Neural progenitor cell (in vitro differentiated cells): Measurements from ENCODE around the gene ANKRD11. TPM values are rescaled to one million over a fixed set of nuclear protein-coding genes. Genes with fewer than 3 reads are reported as not detected.

Experiments used
- DNase-seq: peaks from one replicate; pipeline ENCODE4 v3.0.0-alpha.2; 2016; ENCODE audit warnings: low spot score
- H2AFZ ChIP-seq: fragments of 200-600 bp; sonication (generic); replicated peaks from 2 replicates; pipeline ENCODE4 v1.6.1; 2016; ENCODE audit warnings: antibody characterized with exemption
- H3F3A ChIP-seq: fragments of 200-600 bp; sonication (generic); 2 replicates; pipeline ENCODE4 v1.6.1; 2016; ENCODE audit warnings: antibody characterized with exemption, low read depth
- H3K27ac ChIP-seq: fragments of 200-600 bp; sonication (generic); 2 replicates; pipeline ENCODE4 v1.5.1; 2016; ENCODE audit warnings: mild to moderate bottlenecking
- H3K27me3 ChIP-seq: fragments of 200-600 bp; sonication (generic); 2 replicates; pipeline ENCODE4 v1.6.1; 2016; ENCODE audit warnings: mild to moderate bottlenecking, moderate library complexity
- H3K36me3 ChIP-seq: fragments of 200-600 bp; sonication (generic); 2 replicates; pipeline ENCODE4 v1.5.1; 2016
- H3K4me1 ChIP-seq: fragments of 200-600 bp; sonication (generic); 2 replicates; pipeline ENCODE4 v1.6.1; 2016; ENCODE audit warnings: mixed run types
- H3K4me2 ChIP-seq: fragments of 200-600 bp; sonication (generic); 2 replicates; pipeline ENCODE4 v1.6.1; 2016
- H3K4me3 ChIP-seq: fragments of 200-600 bp; sonication (generic); 2 replicates; pipeline ENCODE4 v1.5.1; 2016
- H3K79me2 ChIP-seq: fragments of 200-600 bp; sonication (generic); 2 replicates; pipeline ENCODE4 v1.6.1; 2016; ENCODE audit warnings: low read depth
- H3K9ac ChIP-seq: fragments of 200-600 bp; sonication (generic); 2 replicates; pipeline ENCODE4 v1.6.1; 2016
- H3K9me3 ChIP-seq: fragments of 200-600 bp; sonication (generic); 2 replicates; pipeline ENCODE4 v1.5.1; 2016; ENCODE audit warnings: low read depth
- H4K20me1 ChIP-seq: fragments of 200-600 bp; sonication (generic); 2 replicates; pipeline ENCODE4 v1.6.1; 2016; ENCODE audit warnings: low read depth
- H3K27ac Mint-ChIP-seq: 3 replicates; pipeline ENCODE4 v1.8.0; 2021; ENCODE audit warnings: mixed read lengths
- H3K27me3 Mint-ChIP-seq: 2 replicates; pipeline ENCODE4 v1.8.0; 2022; ENCODE audit warnings: low read depth, mild to moderate bottlenecking, inconsistent platforms, moderate library complexity, mixed read lengths; ENCODE audit not compliant: insufficient read depth
- H3K36me3 Mint-ChIP-seq: 3 replicates; pipeline ENCODE4 v1.8.0; 2021; ENCODE audit warnings: mixed read lengths
- H3K4me1 Mint-ChIP-seq: 3 replicates; pipeline ENCODE4 v1.8.0; 2021; ENCODE audit warnings: mixed read lengths
- H3K4me3 Mint-ChIP-seq: 3 replicates; pipeline ENCODE4 v1.8.0; 2021; ENCODE audit warnings: mild to moderate bottlenecking, moderate library complexity, mixed read lengths
- H3K9me3 Mint-ChIP-seq: 3 replicates; pipeline ENCODE4 v1.8.0; 2020; ENCODE audit warnings: mixed read lengths
- CTCF ChIP-seq: fragments of 200-600 bp; sonication (generic); IDR thresholded peaks from 2 replicates; pipeline ENCODE4 v1.5.1; 2017; ENCODE audit warnings: antibody characterized with exemption, mild to moderate bottlenecking
- EZH2 ChIP-seq: fragments of 200-600 bp; sonication (generic); IDR thresholded peaks from 2 replicates; pipeline ENCODE4 v1.6.1; 2017; ENCODE audit warnings: antibody characterized with exemption, mild to moderate bottlenecking, moderate library complexity
- EZH2phosphoT487 ChIP-seq: fragments of 200-600 bp; sonication (generic); IDR thresholded peaks from 2 replicates; pipeline ENCODE4 v1.6.1; 2017; ENCODE audit warnings: antibody characterized with exemption
- total RNA-seq: library from RNA; depleted of rRNA; stranded (reverse); fragments of >200 nt; gene quantifications from 2 replicates; pipeline ENCODE4 v1.2.3, GENCODE V29; 2015; ENCODE audit warnings: low replicate concordance

Gene ANKRD11
- total RNA-seq, 1 donor from 2014 or later: 47.3 TPM

- no peaks in the 10 kb centered on the region for H3K36me3 ChIP-seq
- DNase-seq: no peak
- H3K27ac Mint-ChIP-seq: peak overlapping the region; percentile 74
Observed at GRCh38 chr16:89257757-89258465, 232.4 kb downstream of the ANKRD11 start.

GRCh38 chr16:89257281-89257731 is 233.1 kb downstream of the ANKRD11 start:
- no peak overlapping the region for H3K4me3 Mint-ChIP-seq

More at GRCh38 chr16:89257757-89258465, 232.4 kb downstream of the ANKRD11 start:
- peaks cover 4% of the 10 kb centered on the region for H3K9me3 Mint-ChIP-seq
- no peak overlapping the region for H3K27ac ChIP-seq
- peaks cover 28% of the 10 kb centered on the region for H3K27me3 ChIP-seq
- no peaks in the 10 kb centered on the region for H3K4me1 ChIP-seq
- no peaks in the 10 kb centered on the region for H3K9me3 ChIP-seq
- H3F3A ChIP-seq: peaks cover 5% of the 10 kb centered on the region
- peak overlapping the region; percentile 71 for H3K4me2 ChIP-seq
- no peaks in the 10 kb centered on the region for H4K20me1 ChIP-seq
- H3K4me3 ChIP-seq: peak overlapping the region; percentile 29
- no peaks in the 10 kb centered on the region for H3K79me2 ChIP-seq
- peaks cover 11% of the 10 kb centered on the region for H3K27me3 Mint-ChIP-seq
- H3K4me1 Mint-ChIP-seq: peaks cover 3% of the 10 kb centered on the region
- H3K4me3 Mint-ChIP-seq: peak overlapping the region; percentile 36
- TF ChIP-seq CTCF (no peak), EZH2 (no peak), EZH2phosphoT487 (no peak)
- H2AFZ ChIP-seq: no peak overlapping the region
- no peak overlapping the region for H3K9ac ChIP-seq
- peaks cover 6% of the 10 kb centered on the region for H3K36me3 Mint-ChIP-seq

GRCh38 chr16:89256651-89257254 is 233.6 kb downstream of the ANKRD11 start:
- Mint-ChIP-seq H3K27me3 (peaks cover 11% of the 10 kb centered on the region), H3K4me3 (no peak overlapping the region), H3K36me3 (peaks cover 4% of the 10 kb centered on the region), H3K4me1 (peaks cover 3% of the 10 kb centered on the region), H3K27ac (no peak overlapping the region), H3K9me3 (peaks cover 4% of the 10 kb centered on the region)
- TF ChIP-seq EZH2: peak; percentile 26
- no peak for TF ChIP-seq EZH2phosphoT487
- H4K20me1 ChIP-seq: no peaks in the 10 kb centered on the region
- H3K4me1 ChIP-seq: no peaks in the 10 kb centered on the region
- peak overlapping the region; percentile 29 for H3K4me3 ChIP-seq
- peaks cover 28% of the 10 kb centered on the region for H3K27me3 ChIP-seq
- peaks cover 5% of the 10 kb centered on the region for H3F3A ChIP-seq
- H3K4me2 ChIP-seq: peak overlapping the region; percentile 71
- no peaks in the 10 kb centered on the region for H3K79me2 ChIP-seq
- no peak overlapping the region for H3K27ac ChIP-seq
- no peak overlapping the region for H3K9ac ChIP-seq
- H3K36me3 ChIP-seq: no peaks in the 10 kb centered on the region
- DNase-seq: peak; percentile 58
- no peaks in the 10 kb centered on the region for H3K9me3 ChIP-seq
- H2AFZ ChIP-seq: no peak overlapping the region

More at GRCh38 chr16:89257281-89257731, 233.1 kb downstream of the ANKRD11 start:
- no peaks in the 10 kb centered on the region for H3K36me3 ChIP-seq
- H3K79me2 ChIP-seq: no peaks in the 10 kb centered on the region
- no peak overlapping the region for H3K27ac ChIP-seq
- peak overlapping the region; percentile 29 for H3K4me3 ChIP-seq
- no peaks in the 10 kb centered on the region for H3K4me1 ChIP-seq
- no peaks in the 10 kb centered on the region for H3K9me3 ChIP-seq
- H3K4me2 ChIP-seq: peak overlapping the region; percentile 71
- peaks cover 3% of the 10 kb centered on the region for H3K36me3 Mint-ChIP-seq
- DNase-seq: peak; percentile 44
- H3K27me3 ChIP-seq: peaks cover 28% of the 10 kb centered on the region
- peaks cover 4% of the 10 kb centered on the region for H3K9me3 Mint-ChIP-seq
- no peak for TF ChIP-seq EZH2
- no peak for TF ChIP-seq CTCF
- TF ChIP-seq EZH2phosphoT487: peak; percentile 35
- no peaks in the 10 kb centered on the region for H4K20me1 ChIP-seq
- H2AFZ ChIP-seq: no peak overlapping the region
- H3F3A ChIP-seq: peaks cover 5% of the 10 kb centered on the region
- peaks cover 11% of the 10 kb centered on the region for H3K27me3 Mint-ChIP-seq
- H3K4me1 Mint-ChIP-seq: peaks cover 3% of the 10 kb centered on the region
- H3K9ac ChIP-seq: no peak overlapping the region
- peak overlapping the region; percentile 74 for H3K27ac Mint-ChIP-seq
